Endothelial cell of umbilical vein (primary cell): Measurements from ENCODE around the gene GEMIN7. TPM values are rescaled to one million over a fixed set of nuclear protein-coding genes. Genes with fewer than 3 reads are reported as not detected.

Experiments
- BruUV-seq: library from RNA; stranded (reverse); fragments of 400-500 nt; replicated peaks from 2 replicates; lab custom pipeline; 2021; lab: Mats Ljungman, UMichigan
- CTCF ChIA-PET: fragments of 300-600, 350-600 bp; sonication (Branson Sonifier 250); formaldehyde crosslinking; loops from one replicate; lab custom pipeline; 2021; ENCODE audit warnings: antibody characterized with exemption, inconsistent platforms; lab: Charles Lee
- POLR2A ChIA-PET: fragments of 300-600, 350-600 bp; sonication (Branson Sonifier 250); formaldehyde crosslinking; loops from one replicate; lab custom pipeline; 2021; ENCODE audit warnings: antibody characterized with exemption, inconsistent platforms; lab: Charles Lee
- DNase-seq: peaks from one replicate; pipeline ENCODE4 v3.0.0-alpha.2; 2011; ENCODE audit warnings: low read depth, low spot score
- FAIRE-seq: peaks from 2 replicates; lab custom pipeline; 2011; peaks lifted over from hg19 to GRCh38; lab: Jason Lieb, UNC
- H2AFZ ChIP-seq: 2 replicates; pipeline ENCODE4 v1.6.0; 2012; ENCODE audit warnings: low read depth, low read length, control low read depth, inconsistent platforms
- H3K27ac ChIP-seq: 2 replicates; pipeline ENCODE4 v1.5.1; 2011; ENCODE audit warnings: low read depth, mild to moderate bottlenecking, control low read depth, low read length, moderate library complexity; ENCODE audit not compliant: insufficient read depth
- H3K27me3 ChIP-seq, 2 experiments: 2 replicates each; pipeline versions ENCODE4 v1.6.0 to v1.6.1; 2011; ENCODE audit warnings: low read length in 2 of 2, mixed read lengths in 1 of 2; ENCODE audit not compliant: control insufficient read depth in 2 of 2, insufficient read depth in 2 of 2
- H3K36me3 ChIP-seq, 2 experiments: 2 replicates in 1 of 2; 3 replicates in 1 of 2; pipeline ENCODE4 v1.5.1; 2011; ENCODE audit warnings: low read length in 2 of 2, mild to moderate bottlenecking in 1 of 2, moderate library complexity in 1 of 2; ENCODE audit not compliant: control insufficient read depth in 2 of 2, insufficient read depth in 2 of 2; ENCODE audit errors: extremely low read depth in 1 of 2
- H3K4me1 ChIP-seq: 3 replicates; pipeline ENCODE4 v1.5.1; 2011; ENCODE audit warnings: mild to moderate bottlenecking, low read length; ENCODE audit not compliant: control insufficient read depth, insufficient read depth; ENCODE audit errors: extremely low read depth
- H3K4me2 ChIP-seq: 2 replicates; pipeline ENCODE4 v1.6.1; 2011; ENCODE audit warnings: low read length, control low read depth, mixed read lengths; ENCODE audit not compliant: insufficient read depth
- H3K4me3 ChIP-seq, 3 experiments: fragments of 200-600 bp in 1 of 3; sonication (generic), shearing (Covaris generic) in 1 of 3; replicated peaks in 1 of 3; 2 replicates each; pipeline ENCODE4 v1.5.1; 2011 to 2016; ENCODE audit warnings: control low read depth in 3 of 3, low read length in 3 of 3, mild to moderate bottlenecking in 2 of 3, inconsistent platforms in 1 of 3, low read depth in 1 of 3, moderate library complexity in 1 of 3; ENCODE audit not compliant: insufficient read depth in 1 of 3
- H3K79me2 ChIP-seq: 2 replicates; pipeline ENCODE4 v1.6.0; 2012; ENCODE audit warnings: low read length, inconsistent platforms; ENCODE audit not compliant: control insufficient read depth, insufficient read depth
- H3K9ac ChIP-seq: replicated peaks from 2 replicates; pipeline ENCODE3; 2011; ENCODE audit warnings: low read length, control low read depth; ENCODE audit not compliant: insufficient read depth; ENCODE audit errors: extremely low read depth
- H3K9me1 ChIP-seq: replicated peaks from 3 replicates; pipeline ENCODE4 v1.6.0; 2011; ENCODE audit warnings: mild to moderate bottlenecking, low read length; ENCODE audit not compliant: control insufficient read depth, insufficient read depth; ENCODE audit errors: extremely low read depth
- H3K9me3 ChIP-seq: replicated peaks from 2 replicates; pipeline ENCODE4 v1.5.1; 2012; ENCODE audit warnings: low read length, inconsistent platforms; ENCODE audit not compliant: control insufficient read depth, insufficient read depth
- H4K20me1 ChIP-seq: replicated peaks from 2 replicates; pipeline ENCODE3; 2011; ENCODE audit warnings: mild to moderate bottlenecking, low read length; ENCODE audit not compliant: control insufficient read depth, insufficient read depth; ENCODE audit errors: extremely low read depth
- CTCF ChIP-seq, 2 donors: IDR thresholded peaks; 1 replicate in 1 of 2; 2 replicates in 1 of 2; pipeline ENCODE4 v1.5.1; 2011; ENCODE audit warnings: low read length in 2 of 2, mild to moderate bottlenecking in 2 of 2, moderate library complexity in 2 of 2, control low read depth in 1 of 2, inconsistent platforms in 1 of 2, low read depth in 1 of 2; ENCODE audit not compliant: insufficient read depth in 1 of 2; ENCODE audit errors: extremely low read depth in 1 of 2
- EZH2 ChIP-seq: IDR thresholded peaks from 2 replicates; pipeline ENCODE4 v1.6.1; 2012; ENCODE audit warnings: borderline replicate concordance, low read depth, mild to moderate bottlenecking, moderate library complexity, low read length, inconsistent platforms; ENCODE audit not compliant: severe bottlenecking
- FOS ChIP-seq: IDR thresholded peaks from 2 replicates; pipeline ENCODE4 v1.6.1; 2011; ENCODE audit warnings: mild to moderate bottlenecking, low read length, moderate library complexity, borderline replicate concordance; ENCODE audit not compliant: insufficient read depth
- GATA2 ChIP-seq: IDR thresholded peaks from 2 replicates; pipeline ENCODE4 v1.7.0; 2011; ENCODE audit warnings: low read depth, mild to moderate bottlenecking, moderate library complexity, mixed read lengths, low read length; ENCODE audit not compliant: insufficient read length, insufficient read depth
- JUN ChIP-seq: IDR thresholded peaks from 2 replicates; pipeline ENCODE4 v1.6.1; 2011; ENCODE audit warnings: borderline replicate concordance, low read depth; ENCODE audit not compliant: insufficient read length, insufficient read depth
- MAX ChIP-seq: IDR thresholded peaks from 2 replicates; pipeline ENCODE4 v1.6.1; 2011; ENCODE audit not compliant: insufficient read depth, insufficient read length
- MYC ChIP-seq: IDR thresholded peaks from one replicate; pipeline ENCODE4 v1.6.1; 2011; ENCODE audit warnings: mild to moderate bottlenecking, low read depth, low read length
- POLR2A ChIP-seq: IDR thresholded peaks from 2 replicates; pipeline ENCODE4 v1.6.1; 2012; ENCODE audit warnings: low read depth, mild to moderate bottlenecking, control low read depth, low read length
- POLR2AphosphoS5 ChIP-seq: IDR thresholded peaks from 2 replicates; pipeline ENCODE4 v1.6.1; 2012; ENCODE audit warnings: low read depth, mild to moderate bottlenecking, control low read depth, low read length, moderate library complexity; ENCODE audit not compliant: insufficient read depth
- dilution Hi-C: fragments of 300-500 bp; cut with MboI; formaldehyde crosslinking; loops from one replicate; pipeline ENCODE4 v1.15.0; 2019; ENCODE audit warnings: low sequenced_read_pairs; ENCODE audit not compliant: extremely low pct_ligation_motif_present
- intact Hi-C: fragments of 100-400 bp; cut with micrococcal nuclease; formaldehyde crosslinking; loops from one replicate; pipeline ENCODE4 v1.10.0; 2022
- polyA plus RNA-seq, 4 experiments: library from polyadenylated mRNA; depleted of rRNA in 3 of 4; stranded (reverse) in 3 of 4; unstranded in 1 of 4; fragments of >200 nt; gene quantifications; 2 replicates each; pipeline versions ENCODE4 v1.2.1 to v1.2.3, GENCODE V29; 2011 to 2012; ENCODE audit warnings: missing spikeins in 1 of 4
- small RNA-seq: library from RNA; depleted of rRNA; stranded (forward); fragments of <200 nt; gene quantifications from one replicate; pipeline ENCODE3, GENCODE V24; 2012; ENCODE audit warnings: low replicate concordance, low read depth; ENCODE audit not compliant: insufficient read depth, insufficient read length
- total RNA-seq: library from RNA; stranded (reverse); gene quantifications from 2 replicates; pipeline ENCODE4 v1.2.3, GENCODE V29; 2021

The GEMIN7 gene
- total and polyA plus RNA-seq, 2 donors (not counting 3 experiments of a cell fraction or from before 2014, with no cell fraction given), result 34.2 to 53.7 TPM

- H3K9ac ChIP-seq, result no peak overlapping the region
- TF ChIP-seq EZH2, result no peak
- TF ChIP-seq POLR2A, result no peak
- no peak for TF ChIP-seq JUN
- TF ChIP-seq CTCF (IDR thresholded peaks at IDR 0.05; ENCODE audit: extremely low read depth in 1 of 2, insufficient read depth in 1 of 2, low read depth in 1 of 2, low read length in 2 of 2), result no peak
- TF ChIP-seq FOS, result no peak
- TF ChIP-seq MAX, result no peak
- no peak for TF ChIP-seq GATA2
- TF ChIP-seq MYC, result no peak
- TF ChIP-seq POLR2AphosphoS5, result no peak
- no peaks in the 10 kb centered on the region for H3K4me1 ChIP-seq
- no TSS peak for BruUV-seq
- no peak overlapping the region for H3K4me2 ChIP-seq
- H3K27me3 ChIP-seq, result no peaks in the 10 kb centered on the region
- DNase-seq, result no peak
- H3K79me2 ChIP-seq, result peaks cover 2% of the 10 kb centered on the region
- no peak overlapping the region for H2AFZ ChIP-seq
- H3K36me3 ChIP-seq, result peaks cover 2 to 16% of the 10 kb centered on the region in 2 experiments
- H3K9me1 ChIP-seq, result no peaks in the 10 kb centered on the region
- H3K4me3 ChIP-seq, result no peak overlapping the region
- H3K27ac ChIP-seq, result no peak overlapping the region
- dilution Hi-C loops (no loop called here), intact Hi-C loops (no loop called here)
- no peaks in the 10 kb centered on the region for H4K20me1 ChIP-seq
- H3K9me3 ChIP-seq, result no peaks in the 10 kb centered on the region
- POLR2A ChIA-PET, result no interaction called here
- CTCF ChIA-PET, result no interaction called here
- FAIRE-seq, result no peak
Observed at GRCh38 chr19:45140533-45140932, 61.5 kb downstream of the GEMIN7 start.

Small RNAs within 50 kb of the gene (small RNA-seq; reads per million reads assigned to genes)
- not detected for gene RNU6-611P

Other genes starting within 250 kb of the GEMIN7 start
- gene NECTIN2, start 233.0 kb upstream of the GEMIN7 start, total RNA-seq, result 205 and 211 TPM in 2 replicates
- 238 and 262 TPM in 2 replicates for gene NECTIN2, start 233.0 kb upstream of the GEMIN7 start, polyA plus RNA-seq
- 90.7 and 101 TPM in 2 replicates for gene TOMM40, start 188.0 kb upstream of the GEMIN7 start, total RNA-seq
- 70.2 and 71.8 TPM in 2 replicates for gene TOMM40, start 188.0 kb upstream of the GEMIN7 start, polyA plus RNA-seq
- 1.5 and 3.3 TPM in 2 replicates for gene APOE, start 173.5 kb upstream of the GEMIN7 start, total RNA-seq
- gene APOE, start 173.5 kb upstream of the GEMIN7 start, polyA plus RNA-seq, result 6.2 and 6.9 TPM in 2 replicates
- gene APOC1, start 164.7 kb upstream of the GEMIN7 start, total RNA-seq, result 5.0 and 11.4 TPM in 2 replicates
- gene APOC1, start 164.7 kb upstream of the GEMIN7 start, polyA plus RNA-seq, result 15.0 and 18.5 TPM in 2 replicates
- gene APOC4, start 137.0 kb upstream of the GEMIN7 start, total RNA-seq, result not detected in 2 replicates
- gene APOC4, start 137.0 kb upstream of the GEMIN7 start, polyA plus RNA-seq, result not detected in 2 replicates
- gene APOC2, start 133.2 kb upstream of the GEMIN7 start, total RNA-seq, result not detected in 2 replicates
- not detected in 2 replicates for gene APOC2, start 133.2 kb upstream of the GEMIN7 start, polyA plus RNA-seq
- gene CLPTM1, start 123.9 kb upstream of the GEMIN7 start, total RNA-seq, result 108 and 115 TPM in 2 replicates
- 176 and 200 TPM in 2 replicates for gene CLPTM1, start 123.9 kb upstream of the GEMIN7 start, polyA plus RNA-seq
- 10.5 and 13.2 TPM in 2 replicates for gene RELB, start 77.8 kb upstream of the GEMIN7 start, total RNA-seq
- gene RELB, start 77.8 kb upstream of the GEMIN7 start, polyA plus RNA-seq, result 14.4 and 19.8 TPM in 2 replicates
- gene CLASRP, start 40.2 kb upstream of the GEMIN7 start, total RNA-seq, result 70.7 and 77.0 TPM in 2 replicates
- gene CLASRP, start 40.2 kb upstream of the GEMIN7 start, polyA plus RNA-seq, result 30.5 and 40.7 TPM in 2 replicates
- 1.8 and 2.1 TPM in 2 replicates for gene ZNF296, start 2.8 kb upstream of the GEMIN7 start, total RNA-seq
- 0.35 and 0.46 TPM in 2 replicates for gene ZNF296, start 2.8 kb upstream of the GEMIN7 start, polyA plus RNA-seq
- gene PPP1R37, start 13.9 kb downstream of the GEMIN7 start, total RNA-seq, result 27.1 and 28.5 TPM in 2 replicates
- 16.2 and 18.6 TPM in 2 replicates for gene PPP1R37, start 13.9 kb downstream of the GEMIN7 start, polyA plus RNA-seq
- not detected in 2 replicates for gene NKPD1, start 81.7 kb downstream of the GEMIN7 start, total RNA-seq
- 0.04 and 0.05 TPM in 2 replicates for gene NKPD1, start 81.7 kb downstream of the GEMIN7 start, polyA plus RNA-seq
- 12.6 and 18.1 TPM in 2 replicates for gene TRAPPC6A, start 99.0 kb downstream of the GEMIN7 start, total RNA-seq
- 45.4 and 46.6 TPM in 2 replicates for gene TRAPPC6A, start 99.0 kb downstream of the GEMIN7 start, polyA plus RNA-seq
- gene BLOC1S3, start 99.5 kb downstream of the GEMIN7 start, total RNA-seq, result 11.7 and 17.4 TPM in 2 replicates
- gene BLOC1S3, start 99.5 kb downstream of the GEMIN7 start, polyA plus RNA-seq, result 13.6 and 13.8 TPM in 2 replicates
- 0.66 and 1.2 TPM in 2 replicates for gene EXOC3L2, start 166.1 kb downstream of the GEMIN7 start, total RNA-seq
- gene EXOC3L2, start 166.1 kb downstream of the GEMIN7 start, polyA plus RNA-seq, result 1.7 and 1.8 TPM in 2 replicates
- 50.0 and 51.6 TPM in 2 replicates for gene MARK4, start 172.0 kb downstream of the GEMIN7 start, total RNA-seq
- gene MARK4, start 172.0 kb downstream of the GEMIN7 start, polyA plus RNA-seq, result 13.9 and 14.4 TPM in 2 replicates
- not detected in 2 replicates for gene CKM, start 243.6 kb downstream of the GEMIN7 start, total RNA-seq
- gene CKM, start 243.6 kb downstream of the GEMIN7 start, polyA plus RNA-seq, result not detected in 2 replicates